ENCODE data around the gene NAB1.

NAB1 gene

DNA sequence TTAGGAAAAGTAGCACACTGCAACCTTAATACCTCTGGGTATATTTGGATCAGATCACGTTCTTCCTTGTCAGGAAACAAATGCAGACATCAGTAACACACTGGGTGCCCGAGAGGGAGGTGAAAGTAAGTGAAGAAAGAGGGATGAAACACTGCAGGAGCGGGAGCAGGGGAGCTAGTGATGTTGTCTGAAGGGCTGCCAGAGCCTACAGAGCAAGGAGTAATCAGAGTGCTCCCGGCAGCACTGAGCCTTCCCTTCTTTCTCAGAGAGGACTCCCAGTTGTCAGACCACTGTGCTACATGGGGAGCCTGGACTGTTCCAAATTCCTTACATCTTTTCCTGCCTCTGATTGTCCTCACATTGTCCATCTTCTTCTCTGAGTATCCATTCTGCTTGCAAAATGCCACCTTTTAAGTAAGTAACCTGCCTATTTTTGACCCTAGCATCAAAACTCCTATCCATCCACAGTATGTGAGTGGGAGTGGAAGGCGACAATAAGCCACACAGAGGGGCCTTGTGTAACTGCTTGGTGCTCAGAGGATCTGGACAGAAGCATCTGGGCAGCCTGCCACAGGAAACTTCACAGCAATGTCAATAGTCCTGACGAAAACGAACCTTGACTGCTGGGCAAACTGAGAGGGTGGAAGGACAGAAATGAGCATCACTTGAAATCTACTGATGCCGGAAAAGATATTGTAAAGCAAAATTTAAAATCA, 10.8 kb upstream of the NAB1 start:
- no peak for DNase-seq (ENCODE audit: low read depth)

DNA sequence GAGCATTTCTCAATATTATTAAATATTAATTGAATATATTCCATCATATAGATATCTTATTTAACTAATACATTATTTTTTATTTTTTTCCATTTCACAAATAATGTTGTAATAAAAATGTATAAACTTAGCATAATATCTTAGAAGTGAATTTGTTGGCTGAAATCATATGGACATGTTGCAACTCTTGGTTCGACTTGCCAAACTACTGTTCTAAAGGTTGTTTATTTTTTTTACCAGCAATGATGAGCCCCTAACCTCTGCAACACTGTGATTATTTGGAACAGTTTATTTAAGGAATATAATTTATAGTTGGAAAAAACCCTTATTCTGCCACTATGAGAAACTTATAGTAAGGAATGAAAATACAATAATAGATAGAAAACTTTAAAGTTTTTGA, 8.8 kb upstream of the NAB1 start:
- no peak for DNase-seq (ENCODE audit: low read depth)

DNA sequence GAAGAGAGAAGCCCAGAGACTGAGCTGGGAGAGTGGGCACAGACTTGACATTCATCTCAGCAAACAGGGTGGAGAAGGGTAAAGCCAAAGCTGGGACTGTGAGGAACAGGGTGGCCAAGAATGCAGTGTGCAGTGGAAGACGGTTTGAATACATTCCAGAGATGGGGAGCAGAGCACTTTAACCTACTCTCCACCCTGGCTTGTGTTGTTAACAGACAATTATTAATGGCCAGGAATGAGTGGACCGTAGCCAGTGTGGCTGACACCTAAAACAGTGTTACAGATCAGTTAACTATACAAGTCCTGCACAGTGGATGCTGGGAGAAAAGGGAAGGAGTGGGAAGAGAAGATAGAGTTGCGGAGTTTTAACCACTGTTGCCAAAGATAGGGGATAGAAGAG, 7.4 kb upstream of the NAB1 start:
- no peak for DNase-seq (ENCODE audit: low read depth)

DNA sequence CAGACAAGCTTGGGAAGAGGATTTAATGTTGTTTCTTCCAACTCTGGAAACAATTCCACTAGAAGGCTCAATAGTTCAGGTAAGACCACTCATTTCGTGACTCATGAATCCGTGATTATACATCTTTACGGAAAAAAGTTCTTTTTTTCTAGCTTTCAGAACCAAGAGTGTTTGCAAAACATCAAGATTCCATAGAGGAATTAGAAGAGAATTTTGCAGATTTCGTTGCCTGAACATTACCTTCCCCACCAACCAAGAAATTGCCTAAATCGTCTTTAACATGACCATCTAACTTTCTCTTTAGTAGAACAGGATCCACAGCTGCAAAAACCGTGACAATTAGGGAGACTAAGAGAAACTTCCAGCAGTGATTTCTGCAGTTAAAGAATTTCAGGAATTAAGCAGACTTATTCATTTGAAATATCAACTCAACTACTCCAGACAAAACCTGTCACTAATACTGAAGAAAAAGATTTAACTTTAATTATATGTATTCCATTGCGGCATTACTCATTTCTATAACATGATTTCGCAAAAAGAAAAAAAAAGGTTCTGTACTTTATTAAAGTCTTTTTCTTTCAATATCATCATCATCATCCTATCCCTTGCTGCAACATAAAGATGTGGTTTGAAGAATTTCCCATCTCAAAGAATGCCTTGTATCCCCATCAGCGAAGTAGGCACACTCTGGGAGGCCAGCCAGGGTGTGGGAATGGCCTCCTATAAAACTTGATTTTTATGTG, 1.9 kb upstream of the NAB1 start:
- DNase-seq (ENCODE audit: low read depth) = no peak

DNA sequence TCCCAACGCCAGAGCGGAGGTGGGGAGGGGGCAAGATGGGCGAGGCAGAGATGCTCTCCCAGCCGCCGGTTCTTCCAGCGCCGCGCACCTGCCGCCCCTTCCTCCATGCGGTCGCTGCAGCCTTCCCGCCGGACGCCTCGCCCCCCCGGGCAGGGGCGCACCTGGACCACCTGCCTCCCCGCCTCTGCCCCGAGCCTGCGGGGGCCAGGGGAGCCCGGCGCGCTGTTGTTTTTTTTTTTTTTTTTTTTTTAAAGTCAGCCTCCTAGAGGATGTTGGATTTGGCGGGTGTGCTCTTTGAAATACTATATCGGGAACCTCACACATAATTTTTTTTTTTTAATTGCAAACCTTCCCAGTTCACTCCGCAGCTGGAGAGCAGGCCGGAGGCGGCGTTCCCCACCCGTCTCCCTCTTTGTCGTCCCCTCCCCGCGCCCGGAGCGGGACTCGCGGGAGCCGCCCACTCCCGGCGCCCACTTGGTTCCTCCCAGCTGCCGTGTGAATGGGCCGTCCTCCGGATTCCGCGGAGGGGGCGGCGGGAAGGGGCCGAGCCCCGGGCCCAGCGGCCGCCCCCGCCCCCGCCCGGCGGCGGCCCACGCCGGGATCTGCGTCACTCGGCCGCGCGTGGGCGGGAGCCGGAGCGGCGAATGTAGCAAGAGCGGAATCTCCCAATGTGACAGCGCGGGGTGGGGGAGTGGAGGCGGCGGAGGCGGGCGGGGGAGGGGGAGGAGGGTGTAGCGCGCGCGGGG, 421 bp upstream of the NAB1 start:
- DNase-seq (ENCODE audit: low read depth) = peak; percentile 88

DNA sequence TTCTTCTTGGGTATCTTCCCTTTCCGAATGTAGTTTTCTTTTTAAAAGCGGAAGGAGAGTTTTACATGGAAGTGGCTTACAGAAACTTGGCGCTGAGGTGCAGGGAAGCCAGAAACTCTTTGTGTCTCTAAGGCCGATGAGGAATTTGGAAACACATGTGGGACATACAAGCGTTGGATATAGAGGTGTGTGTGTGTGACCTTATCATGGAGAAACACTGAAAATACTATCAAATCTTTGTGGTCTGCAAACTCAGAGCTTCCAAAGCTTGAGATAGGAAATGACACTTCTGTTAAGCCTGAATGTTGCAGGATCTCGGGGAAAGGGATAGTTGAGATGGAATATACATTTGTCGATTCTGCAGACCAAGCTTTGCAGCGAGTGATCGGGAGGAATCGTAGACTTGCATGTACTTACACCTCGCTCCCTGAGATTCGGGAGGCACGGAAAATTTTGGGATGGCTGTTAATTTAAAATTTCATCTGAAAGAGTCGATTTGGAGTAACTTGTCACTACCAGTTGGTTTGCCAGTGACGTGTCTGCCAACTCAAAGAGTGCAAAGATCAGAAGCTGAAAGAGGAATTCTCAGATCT, 1.0 kb downstream of the NAB1 start:
- peak; percentile 16 for DNase-seq (ENCODE audit: low read depth)

DNA sequence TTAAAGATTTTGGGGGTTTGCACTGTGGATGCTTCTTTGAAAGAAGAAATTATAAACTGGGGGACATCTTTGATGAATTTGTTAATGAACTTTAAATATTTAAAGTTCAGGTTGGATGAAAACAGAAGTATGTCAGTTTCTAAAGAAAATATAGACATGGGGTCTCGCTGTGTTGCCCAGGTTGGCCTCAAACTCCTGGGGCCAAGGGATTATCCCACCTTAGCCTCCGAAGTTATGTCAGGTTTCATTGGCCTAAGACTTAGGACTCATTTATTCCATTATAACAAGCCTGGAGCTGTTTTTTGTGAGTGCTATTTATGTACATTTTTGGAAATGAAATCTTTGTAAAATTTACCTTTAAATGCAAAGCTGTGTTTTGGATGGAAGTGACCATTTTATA, 2.5 kb downstream of the NAB1 start:
- DNase-seq (ENCODE audit: low read depth) = no peak

DNA sequence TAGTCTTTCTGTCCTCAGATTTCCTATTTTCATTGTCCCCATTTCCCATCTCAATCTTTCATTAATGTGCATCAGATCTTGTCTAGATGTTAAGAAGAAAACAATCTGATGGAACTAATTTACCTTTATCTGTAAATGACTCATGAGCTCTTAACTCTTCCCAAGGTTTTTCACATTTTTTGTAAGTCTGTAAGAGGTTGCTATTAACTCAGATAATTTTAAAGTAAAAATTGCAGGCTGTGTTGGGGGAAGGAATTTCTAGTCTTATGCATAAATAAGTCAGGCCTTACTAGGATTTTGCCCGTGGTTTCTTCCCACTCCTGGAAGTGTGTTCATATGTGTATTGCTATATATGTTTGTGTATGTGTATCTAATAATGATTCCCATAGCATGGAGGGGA, 4.3 kb downstream of the NAB1 start:
- DNase-seq (ENCODE audit: low read depth) = no peak

DNA sequence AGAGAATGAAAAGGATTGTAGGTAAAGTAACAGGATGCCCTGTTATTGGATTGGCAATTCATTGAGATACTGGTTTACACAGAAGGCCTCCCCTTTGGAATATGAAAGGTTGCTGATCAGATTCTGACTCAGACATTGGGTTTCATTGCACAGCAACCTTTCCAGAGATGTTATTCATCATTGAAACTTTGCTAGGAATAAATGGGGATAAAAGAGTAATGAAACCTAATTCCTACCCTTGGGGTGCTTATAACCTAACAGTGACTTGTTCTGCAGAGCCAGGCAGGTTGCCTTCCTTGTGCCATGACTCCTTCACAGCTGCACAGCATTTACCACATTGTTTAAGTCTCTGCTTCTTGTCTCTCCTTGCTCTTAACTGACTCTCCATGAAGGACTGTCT, 5.0 kb downstream of the NAB1 start:
- DNase-seq (ENCODE audit: low read depth) = no peak

DNA sequence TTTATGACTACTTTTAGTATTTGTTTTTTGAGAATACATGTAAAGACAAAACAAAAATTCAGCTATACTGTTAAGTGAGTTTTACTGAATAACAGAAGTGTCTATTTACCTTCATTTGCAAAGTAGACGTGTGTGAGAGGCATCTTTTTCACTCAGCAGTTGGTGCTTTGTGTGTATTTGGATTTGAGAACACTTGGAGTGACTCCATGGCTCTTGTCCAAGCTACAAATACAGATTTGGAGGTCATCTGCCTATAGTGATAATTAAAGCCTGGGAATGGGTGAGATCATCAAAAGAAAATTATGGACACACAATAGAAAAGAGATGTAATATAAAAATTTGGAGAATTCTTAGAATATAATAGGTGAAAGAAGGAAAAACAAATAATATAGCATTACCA, 6.2 kb downstream of the NAB1 start:
- no peak for DNase-seq (ENCODE audit: low read depth)

DNA sequence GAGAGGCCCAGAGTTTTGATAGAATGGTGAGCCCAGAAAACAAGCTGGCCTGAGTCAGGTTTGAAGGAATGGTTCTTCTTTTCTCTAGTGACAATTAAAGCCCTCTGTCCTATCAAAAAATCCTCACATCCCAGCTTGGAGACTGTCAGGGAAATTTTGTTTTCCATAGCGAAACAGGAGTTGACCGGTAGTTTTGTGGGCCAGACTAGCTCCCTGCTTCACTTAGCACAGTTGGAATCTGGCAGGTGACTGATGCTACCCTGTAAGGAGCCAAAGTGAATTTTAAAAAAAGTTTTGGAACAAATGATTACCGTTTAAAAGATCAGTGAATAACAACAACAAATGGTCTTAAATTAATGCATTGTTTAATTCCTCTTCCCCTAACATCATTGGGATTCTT, 6.7 kb downstream of the NAB1 start:
- no peak for DNase-seq (ENCODE audit: low read depth)

DNA sequence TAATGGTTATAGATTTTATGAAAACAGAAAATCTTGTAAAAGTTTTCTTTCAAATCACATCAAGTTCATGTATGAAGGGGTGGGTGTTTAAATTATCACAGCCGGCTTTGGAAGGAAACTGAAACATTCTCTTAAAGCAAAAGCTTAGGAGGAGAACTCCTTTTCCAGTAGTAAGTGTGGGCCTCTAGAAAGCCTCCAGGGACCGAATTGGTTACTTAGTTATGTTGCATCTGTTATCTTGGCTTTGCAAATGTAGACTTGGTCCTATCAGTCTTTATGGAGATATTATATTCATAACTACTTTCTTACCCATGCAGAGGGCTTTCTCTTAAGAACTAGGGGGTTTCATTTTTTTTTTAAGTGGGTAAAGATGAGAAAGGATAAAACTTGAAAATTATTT, 7.4 kb downstream of the NAB1 start:
- DNase-seq (ENCODE audit: low read depth) = no peak

DNA sequence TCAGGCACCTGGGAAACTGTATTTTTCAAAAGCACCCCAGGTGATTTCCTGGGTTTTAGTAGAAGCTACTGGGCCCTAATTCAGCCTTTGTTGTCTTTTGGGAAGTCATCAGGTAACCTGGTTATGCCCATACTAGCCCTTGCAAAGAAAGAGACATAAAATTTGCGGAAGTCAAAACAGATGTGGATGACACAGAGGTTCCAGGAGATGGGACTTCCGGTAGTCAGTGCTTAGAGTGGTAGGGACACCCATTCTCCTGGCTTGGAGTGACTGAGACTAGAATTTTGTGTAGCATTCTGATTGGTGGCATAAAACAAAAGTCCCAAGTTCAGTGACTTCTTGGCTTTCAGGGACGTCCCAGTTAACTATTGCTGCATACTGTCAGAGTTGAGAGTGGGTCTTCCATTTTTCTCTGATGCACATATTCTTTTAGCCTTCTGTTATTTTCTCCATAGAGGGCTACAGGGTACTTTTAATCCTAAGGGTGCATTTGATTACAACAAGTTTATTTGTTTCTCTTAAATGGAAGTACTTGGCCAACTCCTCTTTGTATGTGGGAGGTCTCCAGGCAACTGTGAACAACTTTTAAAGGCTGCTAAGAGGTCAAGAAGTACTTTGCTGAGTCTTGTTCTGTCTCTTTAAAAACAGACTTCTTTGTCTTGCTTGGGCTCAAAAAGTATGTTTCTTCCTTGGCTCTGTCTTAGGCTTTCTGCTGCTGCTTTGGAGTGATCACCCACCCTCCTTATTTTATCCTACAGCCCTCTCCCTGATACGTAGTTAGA, 8.8 kb downstream of the NAB1 start:
- no peak for DNase-seq (ENCODE audit: low read depth)

DNA sequence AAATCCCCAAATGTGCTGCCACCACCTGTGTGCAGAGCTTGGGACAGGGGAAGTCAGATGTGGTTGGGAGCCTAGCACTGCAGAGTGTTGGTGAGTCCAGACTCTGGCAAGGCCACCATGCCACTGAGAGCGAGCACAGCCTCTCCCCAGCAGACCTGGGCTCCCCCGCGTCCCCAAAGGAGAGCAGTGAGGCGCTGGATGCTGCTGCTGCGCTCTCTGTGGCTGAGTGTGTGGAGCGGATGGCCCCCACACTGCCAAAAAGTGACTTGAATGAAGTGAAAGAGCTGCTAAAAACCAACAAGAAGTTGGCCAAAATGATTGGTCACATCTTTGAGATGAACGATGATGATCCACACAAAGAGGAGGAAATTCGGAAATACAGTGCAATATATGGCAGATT, 10.7 kb downstream of the NAB1 start:
- DNase-seq (ENCODE audit: low read depth) = no peak

DNA sequence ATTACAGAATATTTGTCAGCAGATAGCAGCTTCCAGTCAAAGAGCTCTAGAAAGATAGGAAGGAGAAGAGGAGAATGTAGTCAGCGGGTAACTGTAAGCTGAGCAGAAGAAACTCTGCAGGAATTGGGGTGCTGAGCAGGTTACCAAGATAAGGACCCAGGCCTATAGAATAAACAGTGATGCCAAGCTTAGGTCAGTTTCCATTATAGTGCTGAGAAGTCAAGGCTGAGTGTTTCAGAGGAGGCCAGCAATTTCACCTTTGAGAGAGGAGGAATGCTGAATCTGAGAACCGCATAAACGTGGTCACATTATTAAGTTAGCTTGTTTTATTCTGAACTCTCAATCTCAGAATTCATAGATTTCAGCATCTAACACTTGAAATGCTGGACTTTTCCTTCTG, 13.9 kb downstream of the NAB1 start:
- no peak for DNase-seq (ENCODE audit: low read depth)

DNA sequence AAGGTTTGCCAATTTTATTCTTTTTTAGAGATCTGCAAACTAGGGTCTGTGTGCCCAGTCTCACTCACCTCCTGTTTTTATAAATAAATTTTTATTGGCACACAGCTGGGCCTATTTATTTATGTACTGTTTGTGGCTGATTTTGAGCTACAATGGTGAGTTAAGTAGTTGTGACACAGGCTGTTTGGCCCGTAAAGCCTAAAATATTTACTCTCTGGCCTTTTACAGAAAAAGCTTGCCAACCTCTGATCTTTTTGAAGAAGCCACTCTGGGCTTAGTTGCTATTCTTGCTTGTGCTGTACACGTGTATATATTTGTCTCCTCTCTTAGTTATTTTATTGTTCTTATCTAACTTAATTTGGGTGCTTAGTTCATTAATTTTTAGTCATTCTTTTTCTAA, 14.5 kb downstream of the NAB1 start:
- no peak for DNase-seq (ENCODE audit: low read depth)

DNA sequence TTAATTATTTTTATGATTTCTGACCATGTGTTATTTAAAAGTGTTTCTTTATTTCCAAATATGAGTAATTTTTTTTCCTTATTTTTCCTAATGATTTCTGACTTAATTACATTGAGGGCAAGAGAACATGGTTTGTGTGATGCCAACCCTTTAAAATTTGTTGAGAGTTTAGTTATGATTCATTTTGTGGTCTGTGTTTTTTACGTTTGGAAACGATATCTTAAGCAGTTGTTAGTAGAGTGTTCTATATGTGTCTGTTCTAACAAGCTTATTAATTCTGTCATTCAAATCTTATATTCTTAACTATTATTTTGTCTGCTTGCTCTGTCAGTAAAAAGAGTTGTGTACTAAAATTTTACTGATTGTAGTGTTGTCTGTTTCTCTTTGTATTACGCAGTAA, 15.0 kb downstream of the NAB1 start:
- DNase-seq (ENCODE audit: low read depth) = no peak

DNA sequence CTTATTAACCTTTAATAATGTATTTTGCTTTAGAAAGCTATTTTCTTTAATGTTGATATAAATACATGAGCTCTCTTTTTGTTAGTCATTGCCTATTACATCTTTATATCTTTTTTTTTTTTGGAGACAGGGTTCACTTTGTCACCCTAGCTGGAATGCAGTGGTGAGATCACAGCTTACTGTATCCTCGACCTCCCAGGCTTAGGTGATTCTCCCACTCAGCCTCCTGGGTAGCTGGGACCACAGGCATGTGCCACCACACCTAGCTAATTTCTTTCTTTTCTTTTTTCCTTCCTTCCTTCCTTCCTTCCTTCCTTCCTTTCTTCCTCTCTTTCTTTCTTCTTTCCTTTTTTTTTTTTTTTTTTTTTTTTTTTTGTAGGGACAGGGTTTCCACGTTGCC, 15.4 kb downstream of the NAB1 start:
- no peak for DNase-seq (ENCODE audit: low read depth)

DNA sequence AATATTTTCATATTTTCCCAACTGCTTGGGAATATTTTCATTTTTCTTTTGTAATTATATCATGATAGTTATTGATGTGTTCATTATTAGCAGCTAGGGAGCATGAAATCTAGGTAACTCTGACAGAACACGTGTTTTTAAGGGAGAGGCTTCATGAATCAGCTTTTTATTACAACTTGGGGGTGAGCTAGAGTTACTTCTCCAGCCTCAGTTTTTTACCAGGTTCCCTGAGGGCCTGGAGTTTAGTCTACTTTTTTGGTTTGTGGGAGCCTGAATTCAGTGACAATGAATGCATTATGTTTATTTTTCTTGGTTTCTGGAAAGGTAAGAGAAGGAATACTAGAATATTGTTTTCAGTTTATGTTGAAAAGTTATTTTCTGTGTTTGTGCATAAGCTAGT, 18.0 kb downstream of the NAB1 start:
- no peak for DNase-seq (ENCODE audit: low read depth)

DNA sequence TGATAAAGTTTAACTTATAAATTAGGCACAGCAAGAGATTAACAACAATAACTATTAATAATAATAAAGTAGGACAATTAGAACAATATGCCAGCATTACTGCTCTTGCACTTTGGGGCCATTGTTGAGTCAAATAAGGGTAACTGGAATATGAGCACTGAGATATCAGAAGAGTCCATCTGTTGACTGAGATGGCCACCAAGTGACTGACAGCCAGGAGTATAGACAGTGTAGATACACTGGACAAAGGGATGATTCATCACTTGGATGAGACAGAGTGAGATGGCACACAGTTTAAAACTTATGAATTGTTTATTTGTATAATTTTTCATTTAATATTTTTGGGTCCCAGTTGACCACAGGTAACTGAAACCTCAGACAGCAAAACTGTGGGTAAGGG, 20.0 kb downstream of the NAB1 start:
- no peak for DNase-seq (ENCODE audit: low read depth)

DNA sequence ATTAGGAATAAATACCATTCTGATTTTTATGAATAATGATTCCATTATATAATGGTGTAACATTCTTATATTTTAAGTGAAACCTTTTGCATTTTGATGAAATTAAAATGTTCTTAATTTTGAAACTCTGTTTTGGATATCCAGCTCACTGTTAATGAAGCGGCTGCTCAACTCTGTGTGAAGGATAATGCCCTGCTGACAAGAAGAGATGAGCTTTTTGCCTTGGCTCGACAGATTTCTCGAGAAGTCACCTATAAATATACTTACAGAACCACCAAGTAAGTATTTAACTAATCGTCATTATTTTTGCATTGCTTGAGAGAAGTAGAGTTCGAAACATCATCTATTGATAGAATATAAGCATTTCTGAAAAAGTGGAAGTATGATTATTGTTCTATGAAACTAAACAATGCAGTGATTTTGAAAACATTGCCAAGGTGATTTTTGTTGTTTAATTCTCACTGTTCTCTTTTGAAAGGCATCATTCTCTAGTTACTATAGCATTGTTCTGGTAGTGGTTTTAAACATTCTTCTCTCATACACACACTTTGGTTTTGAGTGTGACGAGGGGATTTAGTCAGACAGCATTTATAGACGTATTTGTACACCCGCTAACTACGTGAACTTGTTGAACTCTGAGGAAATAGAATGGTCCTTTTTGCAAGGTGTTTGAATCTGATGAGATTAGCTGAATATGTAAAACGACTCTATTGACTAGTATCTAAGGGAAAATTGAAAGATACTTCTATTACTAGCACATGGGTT, 21.5 kb downstream of the NAB1 start:
- no peak for DNase-seq (ENCODE audit: low read depth)

Measured in stimulated activated CD4-positive, alpha-beta T cell treated with anti-CD3 and anti-CD28 coated beads, Interleukin-2, amount 100 ng/mL, for 4 hours (primary cell).